Thyroid gland (tissue), 4 donors: ENCODE measurements around the gene C2CD4D.

Source experiments
- CTCF ChIP-seq, 6 experiments: fragments of 200-600 bp in 3 of 6; fragments of 450-650 bp in 3 of 6; sonication (generic) in 3 of 6; IDR thresholded peaks; one replicate each; pipeline ENCODE4 v1.5.1; 2016 to 2019; ENCODE audit warnings: antibody characterized with exemption in 6 of 6, mild to moderate bottlenecking in 2 of 6, inconsistent platforms in 1 of 6, moderate library complexity in 1 of 6
- POLR2A ChIP-seq, 2 donors: fragments of 450-650 bp; IDR thresholded peaks; one replicate each; pipeline ENCODE4 v1.6.1; 2017; ENCODE audit warnings: antibody characterized with exemption in 2 of 2, mild to moderate bottlenecking in 2 of 2, moderate library complexity in 1 of 2

- TF ChIP-seq POLR2A (IDR thresholded peaks at IDR 0.05): no peak
- no peak for TF ChIP-seq CTCF (IDR thresholded peaks at IDR 0.05)
Observed at GRCh38 chr1:151820940-151821339, 18.7 kb downstream of the C2CD4D start.
